CD4-positive, alpha-beta T cell treated with Interleukin-17A for 1 hour (primary cell): ENCODE data around the gene UTP25.
"Not testable (repeated sequence)": the region's sequence is repeated elsewhere in the genome, so short reads cannot be mapped to it uniquely, and the experiment has no call there.

Experiments used
- DNase-seq: peaks from one replicate; pipeline ENCODE4 v3.0.0-alpha.2; 2020

UTP25 gene

GRCh38 chr1:209900734-209901133 lies 73.0 kb downstream of the UTP25 start:
- no peak for DNase-seq

- no peak for DNase-seq
Measured at GRCh38 chr1:209901211-209901610, 73.4 kb downstream of the UTP25 start.

- not testable (repeated sequence) for DNase-seq
Measured at GRCh38 chr1:209904774-209905173, 77.0 kb downstream of the UTP25 start.
